Ishikawa (cell line): Measurements from ENCODE around the gene IMMP2L.

Source experiments
- EGR1 ChIP-seq: IDR thresholded peaks from 2 replicates; pipeline ENCODE4 v1.6.1; 2012
- EP300 ChIP-seq: IDR thresholded peaks from 2 replicates; pipeline ENCODE4 v1.6.1; 2012; ENCODE audit warnings: borderline replicate concordance
- NFIC ChIP-seq: IDR thresholded peaks from 2 replicates; pipeline ENCODE4 v1.6.1; 2012
- RAD21 ChIP-seq: IDR thresholded peaks from 2 replicates; pipeline ENCODE4 v1.6.1; 2012; ENCODE audit warnings: low read depth
- TAF1 ChIP-seq: IDR thresholded peaks from 2 replicates; pipeline ENCODE4 v1.6.1; 2012; ENCODE audit warnings: low read depth, mild to moderate bottlenecking
- TEAD4 ChIP-seq: IDR thresholded peaks from 2 replicates; pipeline ENCODE4 v1.6.1; 2012

DNA sequence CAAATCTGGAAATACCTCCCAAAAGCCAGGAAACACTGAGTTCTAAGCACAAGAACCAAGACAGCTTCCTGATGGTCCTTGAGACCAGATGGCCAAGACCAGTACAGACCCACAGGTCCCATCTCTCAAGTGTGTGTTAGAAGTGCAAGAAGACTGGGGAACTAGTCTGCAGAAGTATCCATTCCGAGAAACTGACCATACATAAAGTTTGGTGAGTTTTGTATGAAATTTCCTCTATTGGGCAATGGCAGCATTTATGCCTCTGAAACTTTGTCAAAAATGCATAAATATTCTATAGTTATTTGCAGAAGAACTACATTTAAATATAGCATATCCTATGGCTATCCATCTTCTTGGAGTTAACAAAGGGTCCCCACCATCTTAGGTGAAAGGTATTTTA, 333.9 kb downstream of the IMMP2L start:
- no peak for TF ChIP-seq TEAD4
- TF ChIP-seq EGR1: no peak
- TF ChIP-seq NFIC: no peak
- no peak for TF ChIP-seq TAF1
- TF ChIP-seq RAD21: no peak
- no peak for TF ChIP-seq EP300
